Measurements from ENCODE around the gene EIF4ENIF1. TPM values are rescaled to one million over a fixed set of nuclear protein-coding genes. Genes with fewer than 3 reads are reported as not detected.

Gene EIF4ENIF1
- total RNA-seq, 1 experiment from 2014 or later = 36.3 TPM

GRCh38 chr22:31446767-31447166, 42.9 kb downstream of the EIF4ENIF1 start:
- DNase-seq = no peak
- Histone ChIP-seq H3K9me3 (ENCODE audit: control insufficient read depth, low read depth, low read length) (no peaks in the 10 kb centered on the region), H3T11ph (ENCODE audit: low read length) (no peak overlapping the region), H3K4ac (ENCODE audit: low read depth, low read length) (no peak overlapping the region), H4K5ac (ENCODE audit: insufficient read length, low read depth, low read length) (no peak overlapping the region), H3K23ac (ENCODE audit: insufficient read length, low read depth, low read length) (no peak overlapping the region), H2BK5ac (ENCODE audit: insufficient read length, low read length) (no peak overlapping the region), H4K91ac (ENCODE audit: insufficient read length, low read depth, low read length) (no peak overlapping the region), H3K79me2 (ENCODE audit: insufficient read depth, low read length) (no peaks in the 10 kb centered on the region), H3K4me2 (ENCODE audit: insufficient read depth, insufficient read length, low read length) (no peak overlapping the region), H3K27me3 (ENCODE audit: insufficient read depth, low read length) (no peaks in the 10 kb centered on the region), H2AFZ (ENCODE audit: low read length) (no peak overlapping the region), H2BK20ac (ENCODE audit: low read depth, low read length, poor library complexity, severe bottlenecking) (no peak overlapping the region), H3K18ac (ENCODE audit: insufficient read length, low read depth, low read length) (no peak overlapping the region), H3K56ac (ENCODE audit: insufficient read length, low read depth, low read length) (no peak overlapping the region), H2AK5ac (ENCODE audit: insufficient read length, low read length) (no peak overlapping the region), H2BK120ac (ENCODE audit: low read depth, low read length, poor library complexity, severe bottlenecking) (no peak overlapping the region), H3K79me1 (ENCODE audit: insufficient read depth, low read depth, low read length, poor library complexity, severe bottlenecking) (no peaks in the 10 kb centered on the region), H2BK12ac (ENCODE audit: insufficient read length, low read depth, low read length) (no peak overlapping the region), H3K14ac (ENCODE audit: insufficient read depth, low read length) (no peak overlapping the region), H3K23me2 (ENCODE audit: insufficient read length, low read depth, low read length, poor library complexity, severe bottlenecking) (no peaks in the 10 kb centered on the region), H3K27ac (ENCODE audit: insufficient read length, low read depth, low read length) (no peak overlapping the region), H4K20me1 (ENCODE audit: control insufficient read depth, insufficient read depth, insufficient read length) (no peaks in the 10 kb centered on the region), H2BK15ac (ENCODE audit: low read depth, low read length) (no peak overlapping the region), H3K9ac (ENCODE audit: extremely low read depth, insufficient read length, low read length) (no peak overlapping the region), H3K4me1 (ENCODE audit: insufficient read depth, low read length) (no peaks in the 10 kb centered on the region), H4K8ac (replicated peaks; ENCODE audit: insufficient read length, low read depth, low read length) (no peak overlapping the region)
- no peak for TF ChIP-seq CTCF (conservative IDR thresholded peaks at IDR 0.05)
- no CpG with 5 or more reads among the region's 2 CpGs for WGBS (ENCODE audit: extremely low coverage, insufficient read length, low lambda C conversion rate)
- Mint-ChIP-seq H3K27me3 (ENCODE audit: low read depth) (no peaks in the 10 kb centered on the region; the same call in 1 of the 2 replicates), H3K9me3 (no peaks in the 10 kb centered on the region), H3K27ac (no peak overlapping the region), H3K36me3 (ENCODE audit: insufficient read depth in 1 of 3, low read depth in 3 of 3) (peaks cover 3 to 44% (median 20%) of the 10 kb centered on the region in 3 experiments; a peak in 6 of 7 replicates), H3K4me3 (no peak overlapping the region), H3K4me1 (peaks cover 7 to 10% of the 10 kb centered on the region in 2 experiments)

Data from H9 (cell line).